GM13976 (cell line): ENCODE data around the gene CTU2.

Source experiments
- DNase-seq: peaks from one replicate; pipeline ENCODE4 v3.0.0; 2012; ENCODE audit warnings: low spot score
- CTCF ChIP-seq: IDR thresholded peaks from 2 replicates; pipeline ENCODE4 v1.5.1; 2012; ENCODE audit warnings: borderline replicate concordance, mild to moderate bottlenecking; ENCODE audit not compliant: insufficient read depth; ENCODE audit errors: extremely low read depth, missing control alignments, control extremely low read depth
- in situ Hi-C: fragments of 300-500 bp; cut with MboI; formaldehyde crosslinking; loops from one replicate; pipeline ENCODE4 v1.12.0; 2022; ENCODE audit warnings: low sequenced_read_pairs, mixed read lengths, inconsistent platforms; ENCODE audit not compliant: unreplicated experiment

Gene CTU2

GRCh38 chr16:88706965-88707826, 893 bp downstream of the CTU2 start:
- in situ Hi-C loops, result no loop called here
- TF ChIP-seq CTCF, result no peak
- no peak for DNase-seq

GRCh38 chr16:88710556-88710955, 4.3 kb downstream of the CTU2 start:
- in situ Hi-C loops, result no loop called here
- no peak for DNase-seq
- no peak for TF ChIP-seq CTCF

DNA sequence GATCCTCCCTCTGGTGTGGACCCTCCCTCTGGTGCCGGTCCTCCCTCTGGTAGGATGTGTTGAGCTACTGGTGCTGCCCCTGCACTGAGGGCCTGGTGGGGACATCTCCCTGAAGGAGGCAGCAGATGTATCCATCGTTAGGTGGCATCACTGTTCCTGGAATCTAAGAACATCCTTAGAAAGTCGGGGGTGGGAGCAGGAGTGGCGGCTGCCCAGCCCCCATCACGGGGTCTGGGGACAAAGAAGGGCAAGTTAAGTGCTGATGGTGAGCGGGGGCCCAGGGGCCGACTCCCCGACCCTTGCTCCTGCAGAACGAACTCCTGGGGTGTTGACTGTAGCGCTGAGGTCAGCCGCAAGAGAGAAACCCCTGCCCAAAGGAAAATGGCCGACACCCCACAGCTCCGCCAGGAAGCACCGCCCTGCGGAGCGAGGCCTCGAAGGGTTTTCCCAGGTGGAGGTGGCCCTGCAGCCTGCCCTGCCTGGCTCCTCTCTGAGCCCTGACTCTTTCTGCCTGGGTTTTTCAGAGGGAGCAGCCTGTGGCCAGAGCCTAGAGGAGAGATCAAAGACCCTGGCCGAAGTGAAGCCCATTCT, 5.5 kb downstream of the CTU2 start:
- no peak for TF ChIP-seq CTCF
- no peak for DNase-seq
- in situ Hi-C loops, result no loop called here

DNA sequence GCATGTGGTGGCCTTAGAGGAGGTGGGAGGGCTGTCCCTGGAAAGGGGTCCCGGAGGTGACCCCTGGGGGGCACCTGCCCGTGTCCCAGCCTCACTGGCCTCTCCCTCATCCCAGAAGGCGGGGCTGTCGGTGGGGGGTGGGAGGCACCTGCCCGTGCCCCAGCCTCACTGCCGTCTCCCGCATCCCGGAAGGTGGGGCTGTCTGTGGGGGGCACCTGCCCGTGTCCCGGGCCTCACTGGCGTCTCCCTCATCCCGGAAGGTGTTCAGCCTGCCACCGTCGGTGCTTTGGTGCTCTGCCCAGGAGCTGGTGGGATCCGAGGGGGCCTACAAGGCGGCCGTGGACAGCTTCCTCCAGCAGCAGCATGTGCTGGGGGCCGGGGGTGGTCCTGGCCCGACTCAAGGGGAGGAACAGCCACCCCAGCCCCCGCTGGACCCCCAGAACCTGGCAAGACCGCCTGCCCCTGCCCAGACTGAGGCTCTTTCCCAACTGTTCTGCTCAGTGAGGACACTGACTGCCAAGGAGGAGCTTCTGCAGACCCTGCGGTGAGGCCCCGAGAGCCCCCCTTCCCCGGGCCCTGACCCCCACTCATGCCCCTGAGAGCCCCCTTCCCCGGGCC, 6.2 kb downstream of the CTU2 start:
- in situ Hi-C loops, result no loop called here
- no peak for TF ChIP-seq CTCF
- DNase-seq, result no peak

- peak; percentile 64 for DNase-seq
- in situ Hi-C loops, result no loop called here
- no peak for TF ChIP-seq CTCF
Measured at GRCh38 chr16:88713054-88713453, 6.8 kb downstream of the CTU2 start.

GRCh38 chr16:88713568-88714419, 7.5 kb downstream of the CTU2 start:
- in situ Hi-C loops, result no loop called here
- TF ChIP-seq CTCF, result no peak

More at GRCh38 chr16:88713568-88714419, 7.5 kb downstream of the CTU2 start:
- no peak for DNase-seq
